NCI-H187 treated with DMSO at 0.1 percent for 48 hours (cell line): Measurements from ENCODE around the gene SEMA3F.

Source experiments
- DNase-seq: peaks from one replicate; lab custom pipeline; 2025; lab: John Stamatoyannopoulos, UW

Gene SEMA3F

GRCh38 chr3:50155891-50156290 lies 767 bp downstream of the SEMA3F start:
- DNase-seq, result no peak

- DNase-seq, result no peak
Observed at GRCh38 chr3:50156549-50157493, 1.7 kb downstream of the SEMA3F start.

GRCh38 chr3:50157827-50158529 lies 2.9 kb downstream of the SEMA3F start:
- no peak for DNase-seq

- no peak for DNase-seq
Observed at GRCh38 chr3:50158530-50159146, 3.5 kb downstream of the SEMA3F start.

GRCh38 chr3:50160561-50160983 lies 5.4 kb downstream of the SEMA3F start:
- DNase-seq, result no peak

- no peak for DNase-seq
Observed at GRCh38 chr3:50161320-50161719, 6.2 kb downstream of the SEMA3F start.

GRCh38 chr3:50162034-50162883 lies 7.1 kb downstream of the SEMA3F start:
- DNase-seq, result no peak

GRCh38 chr3:50163572-50164455 lies 8.7 kb downstream of the SEMA3F start:
- no peak for DNase-seq

- no peak for DNase-seq
Observed at GRCh38 chr3:50164481-50164880, 9.4 kb downstream of the SEMA3F start.

- DNase-seq, result no peak
Observed at GRCh38 chr3:50164984-50165909, 10.1 kb downstream of the SEMA3F start.

- DNase-seq, result no peak
Observed at GRCh38 chr3:50165910-50166538, 10.9 kb downstream of the SEMA3F start.

- no peak for DNase-seq
Observed at GRCh38 chr3:50166620-50167019, 11.5 kb downstream of the SEMA3F start.

GRCh38 chr3:50167069-50167840 lies 12.1 kb downstream of the SEMA3F start:
- no peak for DNase-seq

GRCh38 chr3:50167841-50168209 lies 12.7 kb downstream of the SEMA3F start:
- no peak for DNase-seq

- no peak for DNase-seq
Observed at GRCh38 chr3:50168388-50168787, 13.3 kb downstream of the SEMA3F start.

- no peak for DNase-seq
Observed at GRCh38 chr3:50168791-50169190, 13.7 kb downstream of the SEMA3F start.

- no peak for DNase-seq
Observed at GRCh38 chr3:50169232-50169832, 14.2 kb downstream of the SEMA3F start.

- DNase-seq, result no peak
Observed at GRCh38 chr3:50169858-50170257, 14.7 kb downstream of the SEMA3F start.
